Osteoblast (primary cell): ENCODE results near the gene ZNF366. TPM values are rescaled to one million over a fixed set of nuclear protein-coding genes. Genes with fewer than 3 reads are reported as not detected.

Experiments
- DNase-seq: peaks from one replicate; pipeline ENCODE4 v3.0.0; 2011; ENCODE audit warnings: low spot score, mixed read lengths; ENCODE audit not compliant: insufficient read length; ENCODE audit errors: missing footprints
- H2AFZ ChIP-seq: 2 replicates; pipeline ENCODE4 v1.6.0; 2011; ENCODE audit warnings: mild to moderate bottlenecking, low read length
- H3K27ac ChIP-seq: 2 replicates; pipeline ENCODE4 v1.5.1; 2011; ENCODE audit warnings: mild to moderate bottlenecking, low read depth, low read length, moderate library complexity
- H3K27me3 ChIP-seq: 2 replicates; pipeline ENCODE4 v1.6.0; 2012; ENCODE audit warnings: mild to moderate bottlenecking, control low read depth, inconsistent platforms, low read length, moderate library complexity; ENCODE audit not compliant: insufficient read depth
- H3K36me3 ChIP-seq: 2 replicates; pipeline ENCODE4 v1.5.1; 2011; ENCODE audit warnings: mild to moderate bottlenecking, low read length, control low read depth, moderate library complexity; ENCODE audit not compliant: insufficient read depth
- H3K4me1 ChIP-seq: 2 replicates; pipeline ENCODE4 v1.5.1; 2011; ENCODE audit warnings: mild to moderate bottlenecking, low read length, control low read depth, moderate library complexity; ENCODE audit not compliant: insufficient read depth
- H3K4me2 ChIP-seq: 2 replicates; pipeline ENCODE4 v1.6.0; 2011; ENCODE audit warnings: mild to moderate bottlenecking, low read length; ENCODE audit not compliant: insufficient read depth
- H3K4me3 ChIP-seq: fragments of 200-600 bp; sonication (generic); 3 replicates; pipeline ENCODE4 v1.5.1; 2012; ENCODE audit warnings: mild to moderate bottlenecking, low read length, inconsistent platforms; ENCODE audit not compliant: insufficient read depth
- H3K79me2 ChIP-seq: 2 replicates; pipeline ENCODE4 v1.6.0; 2012; ENCODE audit warnings: mild to moderate bottlenecking, low read length, control low read depth, inconsistent platforms; ENCODE audit not compliant: insufficient read depth
- H3K9me3 ChIP-seq: 2 replicates; pipeline ENCODE4 v1.5.1; 2011; ENCODE audit warnings: low read depth, low read length, control low read depth
- H4K20me1 ChIP-seq: 2 replicates; pipeline ENCODE4 v1.6.0; 2012; ENCODE audit warnings: mild to moderate bottlenecking, low read length, control low read depth; ENCODE audit not compliant: insufficient read depth
- total RNA-seq: library from RNA; depleted of rRNA; stranded (reverse); fragments of >200 nt; gene quantifications from 2 replicates; pipeline ENCODE4 v1.2.3, GENCODE V29; 2012
- TF ChIP-seq, protein P1 (sequence below): IDR thresholded peaks from 2 replicates; pipeline ENCODE4 v1.5.1; 2011; ENCODE audit warnings: mild to moderate bottlenecking, low read depth, low read length, moderate library complexity; ENCODE audit errors: extremely low read depth

The ZNF366 gene
- total RNA-seq, 1 donor = not detected

GRCh38 chr5:72489536-72489935 lies 17.7 kb downstream of the ZNF366 start:
- no peak overlapping the region for H3K4me2 ChIP-seq
- TF ChIP-seq, protein P1, sequence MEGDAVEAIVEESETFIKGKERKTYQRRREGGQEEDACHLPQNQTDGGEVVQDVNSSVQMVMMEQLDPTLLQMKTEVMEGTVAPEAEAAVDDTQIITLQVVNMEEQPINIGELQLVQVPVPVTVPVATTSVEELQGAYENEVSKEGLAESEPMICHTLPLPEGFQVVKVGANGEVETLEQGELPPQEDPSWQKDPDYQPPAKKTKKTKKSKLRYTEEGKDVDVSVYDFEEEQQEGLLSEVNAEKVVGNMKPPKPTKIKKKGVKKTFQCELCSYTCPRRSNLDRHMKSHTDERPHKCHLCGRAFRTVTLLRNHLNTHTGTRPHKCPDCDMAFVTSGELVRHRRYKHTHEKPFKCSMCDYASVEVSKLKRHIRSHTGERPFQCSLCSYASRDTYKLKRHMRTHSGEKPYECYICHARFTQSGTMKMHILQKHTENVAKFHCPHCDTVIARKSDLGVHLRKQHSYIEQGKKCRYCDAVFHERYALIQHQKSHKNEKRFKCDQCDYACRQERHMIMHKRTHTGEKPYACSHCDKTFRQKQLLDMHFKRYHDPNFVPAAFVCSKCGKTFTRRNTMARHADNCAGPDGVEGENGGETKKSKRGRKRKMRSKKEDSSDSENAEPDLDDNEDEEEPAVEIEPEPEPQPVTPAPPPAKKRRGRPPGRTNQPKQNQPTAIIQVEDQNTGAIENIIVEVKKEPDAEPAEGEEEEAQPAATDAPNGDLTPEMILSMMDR = no peak
- no peaks in the 10 kb centered on the region for H3K79me2 ChIP-seq
- H3K4me1 ChIP-seq = peaks cover 1% of the 10 kb centered on the region
- H2AFZ ChIP-seq = no peak overlapping the region
- H3K27me3 ChIP-seq = no peaks in the 10 kb centered on the region
- H4K20me1 ChIP-seq = no peaks in the 10 kb centered on the region
- no peaks in the 10 kb centered on the region for H3K9me3 ChIP-seq
- DNase-seq = no peak
- H3K27ac ChIP-seq = no peak overlapping the region
- H3K36me3 ChIP-seq = no peaks in the 10 kb centered on the region
- no peak overlapping the region for H3K4me3 ChIP-seq

GRCh38 chr5:72488756-72489155 lies 18.5 kb downstream of the ZNF366 start:
- no peaks in the 10 kb centered on the region for H4K20me1 ChIP-seq
- DNase-seq = no peak
- H3K36me3 ChIP-seq = no peaks in the 10 kb centered on the region
- H3K27me3 ChIP-seq = no peaks in the 10 kb centered on the region
- H3K27ac ChIP-seq = no peak overlapping the region
- H3K9me3 ChIP-seq = no peaks in the 10 kb centered on the region
- H3K4me3 ChIP-seq = no peak overlapping the region
- no peak overlapping the region for H2AFZ ChIP-seq
- TF ChIP-seq, protein P1 = no peak
- no peak overlapping the region for H3K4me2 ChIP-seq
- H3K79me2 ChIP-seq = no peaks in the 10 kb centered on the region
- no peaks in the 10 kb centered on the region for H3K4me1 ChIP-seq

DNA sequence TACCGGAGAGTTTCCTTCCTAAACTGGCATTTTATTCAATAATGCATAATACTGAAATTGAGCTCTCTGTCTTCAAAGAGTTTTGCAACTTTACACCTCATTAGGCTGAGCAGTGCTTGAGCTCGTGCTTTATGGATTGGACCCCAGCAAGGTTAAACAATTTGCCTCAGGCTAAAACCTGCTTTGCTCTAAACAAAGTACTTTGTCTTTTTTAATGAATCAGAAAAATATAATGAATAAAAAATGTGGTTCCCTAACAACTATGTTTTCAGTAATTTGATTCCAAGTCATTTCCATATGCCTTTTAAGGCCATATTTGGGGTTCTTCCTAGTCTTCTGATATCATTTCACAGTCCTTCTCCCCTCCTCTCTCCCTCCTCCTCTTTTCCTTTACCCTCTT lies 20.0 kb downstream of the ZNF366 start:
- Histone ChIP-seq H3K4me1 (no peaks in the 10 kb centered on the region), H2AFZ (peak overlapping the region; percentile 8), H3K4me2 (no peak overlapping the region), H3K4me3 (no peak overlapping the region), H3K9me3 (no peaks in the 10 kb centered on the region), H3K79me2 (no peaks in the 10 kb centered on the region), H3K27ac (no peak overlapping the region), H3K36me3 (no peaks in the 10 kb centered on the region), H3K27me3 (no peaks in the 10 kb centered on the region), H4K20me1 (no peaks in the 10 kb centered on the region)
- TF ChIP-seq, protein P1 = no peak
- DNase-seq = no peak

DNA sequence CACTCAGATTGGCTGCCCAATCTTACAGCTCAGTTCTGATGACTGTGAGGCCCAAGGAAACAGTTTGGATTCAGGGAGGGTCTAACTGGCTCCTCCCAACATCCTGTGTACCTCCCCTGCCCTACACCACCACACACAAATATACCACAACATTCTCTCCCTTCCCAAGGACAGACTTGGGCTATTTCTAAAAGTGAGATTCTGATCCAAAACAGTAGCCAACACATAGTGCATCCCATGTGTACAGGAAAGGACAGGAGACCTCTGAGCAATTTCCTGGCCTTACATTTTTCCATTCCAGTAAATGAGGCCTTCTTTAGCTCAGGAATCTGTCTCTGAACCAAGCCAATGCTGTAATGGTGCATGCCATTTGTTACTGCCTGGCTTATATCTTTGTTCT lies 20.8 kb downstream of the ZNF366 start:
- no peak overlapping the region for H3K4me2 ChIP-seq
- H3K4me3 ChIP-seq = no peak overlapping the region
- TF ChIP-seq, protein P1 = no peak
- no peaks in the 10 kb centered on the region for H3K79me2 ChIP-seq
- DNase-seq = peak; percentile 42
- H3K27ac ChIP-seq = no peak overlapping the region
- no peaks in the 10 kb centered on the region for H3K4me1 ChIP-seq
- H3K36me3 ChIP-seq = no peaks in the 10 kb centered on the region
- no peaks in the 10 kb centered on the region for H4K20me1 ChIP-seq
- H3K9me3 ChIP-seq = no peaks in the 10 kb centered on the region
- H3K27me3 ChIP-seq = no peaks in the 10 kb centered on the region
- H2AFZ ChIP-seq = peak overlapping the region; percentile 0
